NB4 (cell line): Measurements from ENCODE around the gene PCDHGB4.

Source experiments
- CTCF ChIP-seq: IDR thresholded peaks from one replicate; pipeline ENCODE4 v1.5.1; 2012; ENCODE audit warnings: low read depth, low read length
- MAX ChIP-seq: IDR thresholded peaks from 2 replicates; pipeline ENCODE4 v1.6.1; 2011; ENCODE audit warnings: low read depth, low read length
- MYC ChIP-seq: IDR thresholded peaks from 2 replicates; pipeline ENCODE4 v1.6.1; 2011; ENCODE audit warnings: low read depth, low read length
- POLR2A ChIP-seq: IDR thresholded peaks from 2 replicates; pipeline ENCODE4 v1.6.1; 2011; ENCODE audit warnings: mild to moderate bottlenecking; ENCODE audit not compliant: insufficient read length; ENCODE audit errors: extremely low read depth

GRCh38 chr5:141427783-141428426, 40.4 kb downstream of the PCDHGB4 start:
- no peak for TF ChIP-seq CTCF
- TF ChIP-seq MAX = no peak
- no peak for TF ChIP-seq POLR2A
- TF ChIP-seq MYC = no peak
